T-helper 2 cell treated with Interferon-gamma antibody and Interleukin-4, amounts not matched to agents 100 ng/mL and 5 ng/mL, for 36 hours (primary cell): ENCODE measurements around the gene HS6ST1. TPM values are rescaled to one million over a fixed set of nuclear protein-coding genes. Genes with fewer than 3 reads are reported as not detected.

Experiments
- intact Hi-C: fragments of 100-400 bp; cut with micrococcal nuclease; formaldehyde crosslinking; loops from one replicate; pipeline ENCODE4 v1.15.1; 2023
- total RNA-seq: library from RNA; stranded (reverse); gene quantifications from 2 replicates; pipeline ENCODE4 v1.2.3, GENCODE V29; 2022

Gene HS6ST1
- total RNA-seq, 1 donor from 2014 or later, result 14.7 TPM

GRCh38 chr2:128322715-128323554 lies 4.3 kb upstream of the HS6ST1 start:
- intact Hi-C loops, result loop anchor here (5.0 kb wide), 1 partner anchor 414 kb away; no protein-coding TSS in a partner anchor

- intact Hi-C loops, result loop anchor here (2.0 to 5.0 kb wide), 2 partner anchors 151 to 415 kb away; no protein-coding TSS in a partner anchor
These were observed 3.4 kb upstream of the HS6ST1 start for GRCh38 chr2:128321784-128322714.

- intact Hi-C loops, result loop anchor here (2.0 to 5.0 kb wide), 2 partner anchors 152 to 416 kb away; no protein-coding TSS in a partner anchor
These were observed 2.5 kb upstream of the HS6ST1 start for GRCh38 chr2:128320906-128321771.

- intact Hi-C loops, result loop anchor here (2.0 to 5.0 kb wide), 2 partner anchors 152 to 417 kb away; no protein-coding TSS in a partner anchor
These were observed 1.7 kb upstream of the HS6ST1 start for GRCh38 chr2:128320192-128320905.

GRCh38 chr2:128319631-128320191 lies 1.0 kb upstream of the HS6ST1 start:
- intact Hi-C loops, result loop anchor here (2.0 to 5.0 kb wide), 3 partner anchors 153 to 418 kb away; no protein-coding TSS in a partner anchor

GRCh38 chr2:128318245-128318644 lies 423 bp downstream of the HS6ST1 start:
- intact Hi-C loops, result loop anchor here (2.0 kb wide), 1 partner anchor 215 kb away; no protein-coding TSS in a partner anchor

GRCh38 chr2:128317899-128318225 lies 806 bp downstream of the HS6ST1 start:
- intact Hi-C loops, result loop anchor here (2.0 kb wide), 1 partner anchor 215 kb away; no protein-coding TSS in a partner anchor

- intact Hi-C loops, result no loop called here
These were observed 1.3 kb downstream of the HS6ST1 start for GRCh38 chr2:128317181-128317898.

- intact Hi-C loops, result no loop called here
These were observed 1.9 kb downstream of the HS6ST1 start for GRCh38 chr2:128316777-128317180.

- intact Hi-C loops, result no loop called here
These were observed 2.6 kb downstream of the HS6ST1 start for GRCh38 chr2:128315829-128316776.

- intact Hi-C loops, result no loop called here
These were observed 3.4 kb downstream of the HS6ST1 start for GRCh38 chr2:128315122-128315828.

- intact Hi-C loops, result no loop called here
These were observed 4.1 kb downstream of the HS6ST1 start for GRCh38 chr2:128314348-128315121.

- intact Hi-C loops, result no loop called here
These were observed 4.7 kb downstream of the HS6ST1 start for GRCh38 chr2:128313931-128314347.

GRCh38 chr2:128313091-128313836 lies 5.4 kb downstream of the HS6ST1 start:
- intact Hi-C loops, result no loop called here

GRCh38 chr2:128312411-128312810 lies 6.3 kb downstream of the HS6ST1 start:
- intact Hi-C loops, result no loop called here
